Measurements from ENCODE around the gene MRPL51.

MRPL51 gene

DNA sequence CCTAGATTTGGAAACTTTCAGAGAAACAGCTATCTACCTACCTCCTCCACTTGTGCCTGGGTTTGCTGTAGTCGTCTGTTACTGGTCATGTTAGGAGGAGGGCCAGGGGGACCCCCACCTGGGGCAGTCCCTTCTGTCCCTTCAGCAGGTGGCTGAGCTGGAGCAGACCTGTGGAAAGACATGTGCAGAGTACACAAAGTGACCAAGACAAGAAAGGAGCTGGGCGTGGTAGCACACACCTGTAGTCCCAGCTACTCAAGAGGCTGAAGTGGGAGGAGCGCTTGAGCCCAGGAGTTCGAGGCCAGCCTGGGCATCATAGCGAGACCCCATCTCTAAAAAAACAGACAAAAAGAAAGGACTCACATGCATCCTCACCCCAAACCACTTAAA, 26.9 kb downstream of the MRPL51 start:
- TF ChIP-seq, protein P1, sequence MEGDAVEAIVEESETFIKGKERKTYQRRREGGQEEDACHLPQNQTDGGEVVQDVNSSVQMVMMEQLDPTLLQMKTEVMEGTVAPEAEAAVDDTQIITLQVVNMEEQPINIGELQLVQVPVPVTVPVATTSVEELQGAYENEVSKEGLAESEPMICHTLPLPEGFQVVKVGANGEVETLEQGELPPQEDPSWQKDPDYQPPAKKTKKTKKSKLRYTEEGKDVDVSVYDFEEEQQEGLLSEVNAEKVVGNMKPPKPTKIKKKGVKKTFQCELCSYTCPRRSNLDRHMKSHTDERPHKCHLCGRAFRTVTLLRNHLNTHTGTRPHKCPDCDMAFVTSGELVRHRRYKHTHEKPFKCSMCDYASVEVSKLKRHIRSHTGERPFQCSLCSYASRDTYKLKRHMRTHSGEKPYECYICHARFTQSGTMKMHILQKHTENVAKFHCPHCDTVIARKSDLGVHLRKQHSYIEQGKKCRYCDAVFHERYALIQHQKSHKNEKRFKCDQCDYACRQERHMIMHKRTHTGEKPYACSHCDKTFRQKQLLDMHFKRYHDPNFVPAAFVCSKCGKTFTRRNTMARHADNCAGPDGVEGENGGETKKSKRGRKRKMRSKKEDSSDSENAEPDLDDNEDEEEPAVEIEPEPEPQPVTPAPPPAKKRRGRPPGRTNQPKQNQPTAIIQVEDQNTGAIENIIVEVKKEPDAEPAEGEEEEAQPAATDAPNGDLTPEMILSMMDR (IDR thresholded peaks at IDR 0.05; ENCODE audit: borderline replicate concordance, insufficient read depth, low read depth, low read length) = no peak
- H3K4me3 ChIP-seq (ENCODE audit: low read depth, low read length) = no peak overlapping the region

DNA sequence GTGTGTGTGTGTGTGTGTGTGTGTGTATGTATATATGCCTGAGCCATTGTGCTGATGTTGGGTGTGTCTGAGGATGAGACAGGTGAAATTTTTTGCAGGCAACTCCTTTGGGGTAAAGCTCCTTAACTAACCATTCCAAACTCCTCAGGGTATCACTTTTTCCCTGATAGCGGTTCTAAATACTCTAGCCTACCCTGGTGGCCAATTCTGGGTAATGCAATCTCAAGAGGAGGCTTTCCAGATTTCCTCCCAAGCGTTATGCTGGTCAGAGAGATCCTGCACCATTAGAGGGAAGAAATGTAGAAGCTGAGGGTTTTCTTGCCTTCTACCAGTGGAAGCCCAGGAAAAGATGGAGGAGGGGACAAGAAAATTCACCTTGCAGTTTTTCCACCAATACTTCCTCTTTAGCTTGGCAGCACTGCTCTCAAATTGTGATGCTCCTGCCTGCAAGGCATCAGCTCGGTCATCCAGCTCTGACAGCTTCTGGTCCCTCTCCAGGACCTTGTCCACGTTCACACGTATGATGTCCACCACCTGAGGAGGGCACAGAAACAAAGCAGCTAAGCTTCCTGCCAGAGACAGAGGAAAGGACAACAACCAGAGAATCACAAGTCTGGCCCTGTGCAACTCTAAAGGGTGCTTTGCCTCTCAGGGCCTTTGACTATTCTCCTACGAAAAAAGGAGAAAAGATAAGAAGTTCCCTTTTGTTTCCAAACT, 27.4 kb downstream of the MRPL51 start:
- TF ChIP-seq, protein P1 (IDR thresholded peaks at IDR 0.05; ENCODE audit: borderline replicate concordance, insufficient read depth, low read depth, low read length) = peak; percentile 84
- no peak overlapping the region for H3K4me3 ChIP-seq (ENCODE audit: low read depth, low read length)

DNA sequence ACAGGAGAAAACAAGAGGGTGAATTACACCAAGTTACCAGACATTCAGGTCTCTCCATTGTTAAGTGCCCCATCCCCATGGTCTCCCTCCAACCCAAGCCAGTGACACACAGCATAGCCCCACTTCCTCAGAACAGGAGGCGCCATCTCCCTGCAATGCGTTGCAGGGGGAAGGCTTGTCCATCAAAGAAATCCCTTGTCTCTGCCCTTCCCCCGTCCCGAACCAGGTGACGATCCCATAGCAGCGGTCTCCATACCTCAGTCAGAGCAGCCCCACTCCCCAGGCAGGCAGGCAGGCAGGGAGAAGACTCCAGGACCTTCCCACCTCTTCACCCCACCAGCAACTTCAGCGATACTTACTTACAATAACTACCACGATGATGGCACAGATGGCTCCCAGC, 28.5 kb downstream of the MRPL51 start:
- TF ChIP-seq, protein P1 (IDR thresholded peaks at IDR 0.05; ENCODE audit: borderline replicate concordance, insufficient read depth, low read depth, low read length) = no peak
- no peak overlapping the region for H3K4me3 ChIP-seq (ENCODE audit: low read depth, low read length)

DNA sequence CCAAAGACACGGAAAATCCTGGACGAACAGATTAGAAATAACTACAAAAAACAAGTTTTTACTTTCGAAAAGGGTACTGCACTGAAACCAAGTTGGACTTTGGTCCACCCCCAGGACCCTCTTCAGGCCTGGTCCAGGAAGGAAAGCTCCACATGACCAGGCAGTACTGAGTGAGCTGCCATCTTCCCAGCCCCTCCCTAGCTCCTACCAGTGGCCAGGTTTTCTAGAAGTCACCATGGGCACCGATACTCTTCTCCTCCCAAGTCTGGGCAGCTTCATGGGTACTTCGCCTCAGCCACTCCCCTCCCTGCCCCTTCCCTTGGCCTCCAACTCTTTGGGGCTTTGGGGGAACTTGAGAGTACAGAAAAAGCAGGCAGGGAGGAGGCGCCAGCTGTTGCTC, 29.2 kb downstream of the MRPL51 start:
- no peak overlapping the region for H3K4me3 ChIP-seq (ENCODE audit: low read depth, low read length)
- TF ChIP-seq, protein P1 (IDR thresholded peaks at IDR 0.05; ENCODE audit: borderline replicate concordance, insufficient read depth, low read depth, low read length) = no peak

DNA sequence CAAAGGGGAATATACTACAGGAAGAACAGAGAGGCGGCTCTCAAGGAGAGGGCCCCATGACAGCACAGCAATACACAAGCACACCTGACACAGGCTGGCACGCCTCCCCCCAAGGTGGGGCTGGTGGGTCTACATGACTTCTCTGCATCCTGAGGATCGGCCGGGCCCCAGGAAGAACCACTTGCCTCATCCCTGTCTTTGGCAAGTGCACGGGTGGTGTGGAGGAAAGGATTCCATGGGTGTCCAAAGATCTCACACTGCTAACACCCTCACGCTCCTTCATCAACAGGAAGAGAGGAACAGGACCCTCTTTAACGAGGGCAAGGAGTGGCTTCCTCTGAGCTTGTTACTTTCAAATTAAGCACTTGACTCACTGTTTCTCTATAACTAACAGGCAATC, 29.8 kb downstream of the MRPL51 start:
- TF ChIP-seq, protein P1 (IDR thresholded peaks at IDR 0.05; ENCODE audit: borderline replicate concordance, insufficient read depth, low read depth, low read length) = no peak
- no peak overlapping the region for H3K4me3 ChIP-seq (ENCODE audit: low read depth, low read length)

DNA sequence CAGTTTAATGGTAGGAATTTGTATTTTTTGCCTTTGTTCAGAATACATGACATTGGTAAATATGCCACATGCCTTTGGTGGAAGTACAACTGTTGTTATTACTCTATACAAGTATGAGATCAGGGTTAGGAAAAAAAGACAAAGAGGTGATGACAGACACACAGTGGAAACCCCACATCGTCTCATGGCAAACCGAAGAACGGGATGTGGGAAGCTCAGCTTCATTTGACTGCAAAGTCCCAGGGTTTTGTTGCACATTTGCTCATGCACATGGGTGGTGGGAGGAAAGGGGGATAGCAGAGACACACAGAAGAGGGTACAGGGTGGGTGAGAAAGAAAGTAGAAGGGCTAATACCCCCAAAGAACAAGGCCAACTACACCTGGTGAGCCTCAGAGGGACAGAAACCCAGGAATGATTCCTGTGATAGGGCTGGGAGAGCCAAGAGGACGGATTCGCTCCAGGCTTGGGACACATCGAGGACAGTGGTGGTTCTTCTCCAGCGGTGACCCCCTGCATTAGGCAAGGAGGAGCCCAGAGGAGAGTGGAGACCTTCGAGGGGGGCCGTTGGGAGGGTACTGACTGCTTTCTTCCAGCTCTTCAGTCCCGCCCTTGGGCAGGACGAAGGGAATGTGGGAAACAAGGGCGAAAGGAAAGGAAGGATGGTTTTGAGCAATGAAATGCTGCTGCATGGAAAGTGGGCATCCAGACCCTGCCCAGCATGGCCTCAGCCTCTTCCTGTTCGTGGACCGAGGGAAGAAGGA, 30.6 kb downstream of the MRPL51 start:
- TF ChIP-seq, protein P1 (IDR thresholded peaks at IDR 0.05; ENCODE audit: borderline replicate concordance, insufficient read depth, low read depth, low read length) = no peak
- no peak overlapping the region for H3K4me3 ChIP-seq (ENCODE audit: low read depth, low read length)
